Thyroid gland (tissue), 4 donors: Measurements from ENCODE around the gene UBA3.

ENCODE experiments used
- POLR2A ChIP-seq, 2 donors: fragments of 450-650 bp; IDR thresholded peaks; one replicate each; pipeline ENCODE4 v1.6.1; 2017; ENCODE audit warnings: antibody characterized with exemption in 2 of 2, mild to moderate bottlenecking in 2 of 2, moderate library complexity in 1 of 2
- TF ChIP-seq, protein P1 (sequence below), 6 experiments: fragments of 200-600 bp in 3 of 6; fragments of 450-650 bp in 3 of 6; sonication (generic) in 3 of 6; IDR thresholded peaks; one replicate each; pipeline ENCODE4 v1.5.1; 2016 to 2019; ENCODE audit warnings: antibody characterized with exemption in 6 of 6, mild to moderate bottlenecking in 2 of 6, inconsistent platforms in 1 of 6, moderate library complexity in 1 of 6

DNA sequence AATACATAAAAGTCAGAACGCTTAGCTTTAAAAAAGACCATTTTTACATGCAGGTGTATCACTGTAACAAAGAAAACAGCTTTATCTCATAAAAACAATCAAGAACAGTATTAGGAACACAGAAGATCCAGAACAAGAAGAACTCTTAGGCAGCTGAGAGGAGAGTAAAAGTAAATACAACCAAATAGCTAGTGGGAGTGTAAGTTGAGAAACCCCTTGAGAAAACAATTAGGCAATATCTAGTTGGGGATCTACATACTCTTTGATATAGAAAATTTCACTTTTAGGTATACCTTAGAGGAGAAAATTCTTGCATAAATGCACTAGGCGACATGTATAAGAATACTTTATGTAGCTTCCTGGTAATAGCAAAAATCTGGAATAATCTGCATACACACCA is 35.6 kb downstream of the UBA3 start:
- TF ChIP-seq, protein P1, sequence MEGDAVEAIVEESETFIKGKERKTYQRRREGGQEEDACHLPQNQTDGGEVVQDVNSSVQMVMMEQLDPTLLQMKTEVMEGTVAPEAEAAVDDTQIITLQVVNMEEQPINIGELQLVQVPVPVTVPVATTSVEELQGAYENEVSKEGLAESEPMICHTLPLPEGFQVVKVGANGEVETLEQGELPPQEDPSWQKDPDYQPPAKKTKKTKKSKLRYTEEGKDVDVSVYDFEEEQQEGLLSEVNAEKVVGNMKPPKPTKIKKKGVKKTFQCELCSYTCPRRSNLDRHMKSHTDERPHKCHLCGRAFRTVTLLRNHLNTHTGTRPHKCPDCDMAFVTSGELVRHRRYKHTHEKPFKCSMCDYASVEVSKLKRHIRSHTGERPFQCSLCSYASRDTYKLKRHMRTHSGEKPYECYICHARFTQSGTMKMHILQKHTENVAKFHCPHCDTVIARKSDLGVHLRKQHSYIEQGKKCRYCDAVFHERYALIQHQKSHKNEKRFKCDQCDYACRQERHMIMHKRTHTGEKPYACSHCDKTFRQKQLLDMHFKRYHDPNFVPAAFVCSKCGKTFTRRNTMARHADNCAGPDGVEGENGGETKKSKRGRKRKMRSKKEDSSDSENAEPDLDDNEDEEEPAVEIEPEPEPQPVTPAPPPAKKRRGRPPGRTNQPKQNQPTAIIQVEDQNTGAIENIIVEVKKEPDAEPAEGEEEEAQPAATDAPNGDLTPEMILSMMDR (IDR thresholded peaks at IDR 0.05): no peak
- no peak for TF ChIP-seq POLR2A (IDR thresholded peaks at IDR 0.05)
